HG02943 (cell line): ENCODE results near the gene TRIP13.
"Not testable (repeated sequence)": the region's sequence is repeated elsewhere in the genome, so short reads cannot be mapped to it uniquely, and the experiment has no call there.

ENCODE experiments used
- ATAC-seq: cut with Tn5 transposase; IDR thresholded peaks from one replicate; pipeline ENCODE4 v1.9.1; 2021; ENCODE audit warnings: mild to moderate bottlenecking, low read depth, moderate library complexity; ENCODE audit not compliant: unreplicated experiment

TRIP13 gene

DNA sequence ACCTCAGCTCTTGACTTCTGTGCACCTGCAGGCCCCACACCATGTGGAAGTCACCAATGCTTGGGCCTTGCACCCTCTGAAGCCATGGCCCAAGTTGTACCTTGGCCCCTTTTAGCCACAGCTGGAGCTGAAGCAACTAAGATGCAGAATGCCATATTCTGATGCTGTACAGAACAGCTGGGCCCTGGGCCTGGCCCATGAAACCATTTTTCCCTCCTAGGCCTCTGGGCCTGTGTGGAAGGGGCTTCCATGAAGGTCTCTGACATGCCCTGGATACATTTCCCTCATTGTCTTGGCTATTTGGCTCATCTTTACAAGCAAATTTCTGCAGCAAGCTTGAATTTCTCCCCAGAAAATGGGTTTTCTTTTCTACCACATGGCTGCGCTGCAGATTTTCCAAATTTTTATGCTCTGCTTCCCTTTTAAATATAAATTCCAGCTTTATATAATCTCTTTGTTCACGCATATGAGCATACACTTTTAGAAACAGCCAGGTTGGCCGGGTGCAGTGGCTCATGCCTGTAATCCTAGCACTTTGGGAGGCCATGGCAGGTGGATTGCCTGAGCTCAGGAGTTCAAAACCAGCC is 41.8 kb downstream of the TRIP13 start:
- ATAC-seq = not testable (repeated sequence)

DNA sequence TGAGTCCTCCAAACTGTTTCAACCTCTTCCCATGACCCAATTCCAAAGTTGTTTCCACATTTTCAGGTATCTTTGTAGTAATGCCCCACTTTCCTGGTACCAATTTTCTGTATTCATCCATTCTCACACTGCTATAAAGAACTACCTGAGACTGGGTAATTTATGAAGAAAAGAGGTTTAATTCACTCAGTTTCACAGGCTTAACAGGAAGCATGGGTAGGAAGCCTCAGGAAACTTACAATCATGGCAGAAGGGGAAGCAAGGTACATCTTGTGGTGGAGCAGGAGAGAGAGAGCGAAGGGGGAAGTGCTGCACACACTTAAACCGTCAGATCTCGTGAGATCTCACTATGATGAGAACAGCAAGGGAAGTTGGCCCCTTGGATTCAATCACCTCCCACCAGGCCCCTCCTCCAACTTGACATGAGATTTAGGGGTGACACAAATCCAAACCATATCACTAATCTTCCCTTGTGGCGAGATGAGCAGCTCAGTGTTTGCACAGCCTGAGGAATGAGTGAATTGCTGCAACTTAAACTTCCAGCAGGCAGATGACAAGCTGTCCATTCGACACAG is 42.9 kb downstream of the TRIP13 start:
- ATAC-seq = no peak

DNA sequence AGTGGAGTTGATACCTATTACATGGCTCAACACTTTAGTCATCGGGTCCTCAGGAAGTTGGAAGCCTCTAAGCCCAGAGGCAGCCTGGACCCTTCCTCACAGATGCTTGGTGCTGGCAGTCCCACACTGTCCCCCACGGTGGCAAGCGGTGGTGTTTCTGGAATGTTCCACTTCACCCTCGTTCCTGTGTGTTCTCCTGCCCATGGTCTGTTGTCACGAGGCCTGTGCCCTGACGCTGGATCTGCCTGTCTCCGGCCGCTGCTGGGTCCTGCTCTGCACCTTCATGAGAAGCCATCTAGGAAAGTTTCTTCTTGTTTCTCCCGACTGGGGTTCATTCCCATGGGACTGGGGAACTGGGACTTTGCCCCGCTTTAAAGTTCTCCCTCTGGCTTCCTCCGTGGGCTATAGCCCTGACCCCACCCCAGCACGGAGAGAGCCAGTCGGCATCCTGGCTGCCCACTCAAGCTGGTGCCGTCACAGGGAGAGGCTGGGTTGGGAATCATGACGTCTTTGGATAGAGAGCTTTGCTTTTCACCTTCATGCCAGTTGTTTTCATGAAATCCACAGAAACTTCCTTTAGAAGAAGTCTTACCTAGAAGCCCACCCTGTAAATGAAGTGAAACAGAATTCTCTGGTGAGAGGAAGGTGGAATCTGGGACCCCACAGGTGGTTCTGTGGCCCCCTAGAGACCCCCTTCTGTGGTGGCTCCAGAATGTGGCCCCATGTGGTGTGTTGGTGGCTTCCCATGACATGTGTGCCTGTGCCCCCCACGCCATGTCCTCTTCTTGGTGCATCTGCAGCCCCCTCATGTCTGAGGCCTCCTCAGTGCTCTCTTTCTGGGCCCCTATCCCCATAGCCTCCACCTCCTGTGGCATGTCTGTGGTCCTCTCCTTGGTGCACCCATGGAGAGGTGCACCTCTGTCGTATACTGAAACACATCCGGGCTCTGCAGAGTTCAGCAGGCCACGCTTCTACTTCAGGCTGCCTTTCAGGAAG is 43.8 kb downstream of the TRIP13 start:
- no peak for ATAC-seq

DNA sequence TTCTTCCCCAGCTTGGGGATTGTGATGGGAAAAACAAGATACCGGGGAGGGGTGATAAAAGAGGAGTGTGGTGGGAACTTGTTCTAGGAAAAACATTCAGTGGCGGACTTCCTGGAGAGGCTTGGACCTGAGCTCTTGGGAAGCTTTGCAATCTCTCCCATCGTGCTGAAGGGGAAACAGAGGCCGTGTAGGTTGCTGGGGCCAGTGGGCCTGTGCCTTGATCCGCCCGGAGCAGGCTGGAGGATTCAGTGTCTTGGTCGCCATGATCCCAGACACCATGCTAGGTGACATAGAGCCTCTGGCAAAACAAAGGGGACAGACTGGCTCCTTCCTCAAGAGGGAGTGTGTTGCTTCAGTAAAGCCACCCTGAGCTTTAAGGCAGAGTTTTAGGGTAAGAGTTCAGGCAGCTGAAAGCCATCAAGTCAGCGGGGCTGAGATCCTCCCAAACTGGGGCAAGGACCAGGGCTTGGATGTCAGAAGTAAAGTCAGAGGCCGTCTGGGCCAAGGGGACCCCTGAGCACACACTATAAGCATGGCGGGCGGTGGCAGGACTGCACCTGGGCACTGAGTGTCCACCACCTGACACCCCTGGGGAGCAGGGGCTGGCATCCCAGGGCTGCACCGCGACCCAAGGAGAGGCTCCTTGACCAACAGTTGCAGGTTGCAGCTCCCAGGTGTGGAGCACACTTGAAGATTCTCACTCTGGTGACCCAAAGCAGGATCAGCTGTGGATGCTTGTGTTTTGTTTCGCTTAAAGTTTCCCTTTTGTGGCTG is 44.7 kb downstream of the TRIP13 start:
- no peak for ATAC-seq

DNA sequence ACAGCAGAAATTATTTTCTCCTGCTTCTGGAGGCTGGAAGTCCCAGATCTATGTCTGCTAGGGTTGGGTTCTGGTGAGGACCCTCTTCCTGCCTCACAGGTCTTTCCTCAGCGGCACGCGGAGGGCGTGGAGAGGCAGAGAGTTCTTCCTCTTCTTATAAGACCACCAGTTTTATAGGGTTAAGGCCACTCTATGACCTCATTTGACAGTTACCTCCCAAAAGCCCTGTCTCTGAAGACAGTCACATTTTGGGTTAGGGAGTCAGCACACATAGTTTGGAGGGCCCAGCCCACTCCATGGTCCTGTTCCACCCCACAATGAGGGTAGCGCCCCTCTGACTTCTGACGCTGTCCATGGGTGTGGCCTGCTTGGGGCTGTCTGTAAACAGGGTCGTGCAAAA is 46.7 kb downstream of the TRIP13 start:
- no peak for ATAC-seq

DNA sequence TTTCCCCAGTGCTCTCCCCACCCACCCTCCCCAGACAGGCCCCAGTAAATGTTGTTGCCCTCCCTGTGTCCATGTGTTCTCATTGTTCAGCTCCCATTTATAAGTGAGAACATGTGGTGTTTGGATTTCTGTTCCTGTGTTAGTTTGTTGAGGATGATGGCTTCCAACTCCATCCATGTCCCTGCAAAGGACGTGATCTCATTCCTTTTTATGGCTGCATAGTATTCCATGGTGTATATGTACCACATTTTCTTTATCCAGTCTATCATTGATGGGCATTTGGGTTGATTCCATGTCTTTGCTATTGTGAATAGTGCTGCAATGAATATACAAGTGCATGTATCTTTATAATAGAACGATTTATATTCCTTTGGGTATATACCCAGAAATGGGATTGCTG is 48.1 kb downstream of the TRIP13 start:
- ATAC-seq = not testable (repeated sequence)

DNA sequence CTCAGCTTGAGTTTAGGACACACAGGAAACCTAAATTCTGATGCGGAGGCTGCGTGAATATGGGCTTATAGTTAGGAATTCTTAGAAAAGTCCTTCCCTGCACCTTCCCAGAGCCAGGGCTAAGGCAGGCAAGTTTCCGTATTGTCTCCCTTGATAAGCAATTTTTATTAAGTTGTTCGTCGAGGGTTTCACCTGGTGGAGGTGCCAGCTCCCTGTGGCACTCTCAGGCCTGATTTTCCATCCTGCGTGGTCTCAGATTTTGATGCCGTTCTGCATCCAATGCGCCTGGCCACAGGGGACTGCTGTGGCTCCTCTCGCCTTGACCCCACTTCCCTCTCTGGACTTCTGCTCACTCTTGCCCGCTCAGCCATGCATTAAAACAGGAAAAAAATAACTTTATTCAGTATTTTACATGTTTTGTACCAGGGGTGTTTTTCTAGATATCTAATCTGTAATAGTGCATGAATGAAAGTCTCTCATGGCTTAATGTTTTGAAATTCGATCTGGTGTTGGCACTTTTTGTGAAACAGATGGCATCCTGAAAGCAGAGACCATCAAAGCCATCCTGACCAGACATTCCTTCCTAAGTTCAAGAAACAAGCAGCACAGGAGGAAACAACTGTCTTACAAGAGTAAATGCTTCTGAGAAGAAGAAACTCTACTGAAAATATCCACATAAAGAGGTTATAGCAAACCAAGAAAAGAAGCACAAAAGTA is 50.7 kb downstream of the TRIP13 start:
- ATAC-seq = no peak

DNA sequence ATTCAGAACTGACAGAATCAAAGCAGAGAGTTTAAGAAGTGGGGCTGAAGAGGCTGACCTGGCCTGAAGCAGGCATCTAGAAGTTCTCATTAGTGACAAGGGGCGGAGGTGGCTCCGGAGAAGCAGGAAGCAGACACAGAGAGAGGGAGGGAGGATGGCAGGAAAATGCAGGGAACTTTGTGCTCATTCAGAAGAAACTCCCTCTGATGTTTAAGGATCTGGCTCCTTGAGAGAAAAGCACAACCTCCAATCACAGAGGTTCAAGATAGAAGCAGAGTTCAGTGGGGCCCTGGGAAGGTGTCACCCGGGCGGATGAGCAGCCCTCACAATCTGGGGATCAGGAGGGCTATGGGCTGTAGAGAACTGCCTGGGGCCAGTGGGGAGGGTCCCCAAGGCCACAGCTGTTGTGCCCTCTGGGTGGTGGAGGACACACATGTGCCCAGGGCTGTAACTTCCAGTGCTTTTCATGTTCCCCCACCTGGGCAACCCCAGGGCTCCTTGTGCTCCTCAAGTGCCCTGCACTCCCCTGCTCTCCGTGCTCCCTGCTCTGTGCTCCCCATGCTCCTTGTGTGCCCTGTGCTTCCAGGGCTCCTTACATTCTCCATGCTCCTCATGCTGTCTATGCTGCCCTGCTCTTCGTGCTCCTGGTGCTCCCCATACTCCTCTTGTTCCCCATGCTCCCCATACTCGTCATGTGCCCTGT is 51.4 kb downstream of the TRIP13 start:
- ATAC-seq = no peak

DNA sequence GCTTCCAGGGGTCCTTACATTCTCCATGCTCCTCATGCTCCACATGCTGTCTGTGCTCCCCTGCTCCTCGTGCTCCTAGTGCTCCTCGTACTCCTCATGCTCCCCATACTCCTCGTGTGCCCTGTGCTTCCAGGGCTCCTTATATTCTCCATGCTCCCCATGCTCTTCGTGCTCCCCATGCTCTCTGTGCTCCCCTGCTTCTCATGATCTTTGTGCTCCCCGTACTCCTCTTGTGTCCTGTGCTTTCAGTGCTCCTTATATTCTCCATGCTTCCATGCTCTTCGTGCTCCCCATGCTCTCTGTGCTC is 51.9 kb downstream of the TRIP13 start:
- no peak for ATAC-seq

DNA sequence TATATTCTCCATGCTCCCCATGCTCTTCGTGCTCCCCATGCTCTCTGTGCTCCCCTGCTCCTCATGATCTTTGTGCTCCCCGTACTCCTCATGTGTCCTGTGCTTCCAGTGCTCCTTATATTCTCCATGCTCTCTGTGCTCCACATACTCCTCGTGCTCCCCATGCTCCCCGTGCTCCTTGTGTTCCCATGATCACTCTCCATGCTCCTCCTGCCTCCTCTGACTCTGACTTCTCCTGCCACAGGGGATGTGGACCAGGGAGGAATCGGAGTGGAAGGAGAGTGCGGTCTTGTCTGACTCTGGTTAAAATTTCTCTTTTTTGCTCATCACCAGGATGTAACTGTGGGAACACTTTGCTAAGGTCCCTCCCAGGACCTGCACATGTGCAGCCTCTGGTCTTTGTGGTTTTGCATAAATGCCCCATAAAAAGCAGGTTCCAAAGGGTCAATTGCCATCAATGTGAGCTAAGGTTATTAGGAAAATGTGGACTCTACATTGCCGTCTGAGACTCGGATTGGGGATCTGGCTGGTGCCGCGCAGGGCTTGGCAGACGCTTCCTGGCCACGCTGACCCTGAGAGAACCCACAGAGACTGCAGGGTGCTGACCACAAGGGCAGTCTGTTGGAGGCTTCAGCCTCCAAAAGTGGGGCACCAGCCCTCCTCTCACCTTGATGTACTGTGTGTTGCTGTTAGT is 52.5 kb downstream of the TRIP13 start:
- ATAC-seq = no peak

DNA sequence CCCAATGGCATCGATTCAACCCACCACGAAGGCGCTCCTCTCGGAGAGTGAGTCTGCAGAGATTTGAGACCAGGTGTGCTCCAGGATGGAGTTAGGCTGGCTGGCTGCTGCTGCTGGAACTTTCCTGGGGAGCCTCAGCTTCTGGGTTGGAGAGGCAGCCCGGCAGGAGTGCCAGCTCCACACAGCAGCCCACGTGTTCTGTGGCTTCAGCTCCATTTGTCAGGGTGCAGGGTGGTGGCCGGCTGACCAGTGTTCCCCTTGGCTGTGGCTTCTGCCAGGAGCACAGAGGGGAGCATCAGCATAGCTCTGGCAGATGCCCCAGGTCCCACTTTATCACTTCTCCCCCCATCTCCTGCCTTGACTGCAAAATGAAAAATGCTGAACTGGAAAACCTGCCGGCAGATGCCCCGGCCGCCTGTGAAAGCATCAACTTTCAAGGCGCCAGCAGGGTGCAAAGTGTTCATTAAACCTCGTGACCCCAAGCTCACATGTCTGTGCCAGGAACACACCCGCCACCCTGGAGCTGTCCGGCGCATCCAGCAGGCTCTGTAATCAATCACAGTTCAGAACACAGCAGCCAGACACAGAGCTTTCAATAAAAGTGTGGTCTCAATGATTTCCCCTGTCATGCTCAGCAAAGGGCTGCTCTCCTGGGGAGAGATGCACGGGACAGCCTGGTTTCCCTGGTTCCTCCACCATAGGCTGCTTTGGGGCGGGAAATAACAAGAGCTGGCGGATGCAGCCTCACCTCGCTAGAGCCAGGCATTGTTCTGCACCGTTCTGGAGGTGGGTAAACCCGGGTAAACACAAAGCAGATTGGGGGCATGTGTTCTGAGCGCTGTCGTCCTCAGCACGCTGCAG is 53.2 kb downstream of the TRIP13 start:
- no peak for ATAC-seq

DNA sequence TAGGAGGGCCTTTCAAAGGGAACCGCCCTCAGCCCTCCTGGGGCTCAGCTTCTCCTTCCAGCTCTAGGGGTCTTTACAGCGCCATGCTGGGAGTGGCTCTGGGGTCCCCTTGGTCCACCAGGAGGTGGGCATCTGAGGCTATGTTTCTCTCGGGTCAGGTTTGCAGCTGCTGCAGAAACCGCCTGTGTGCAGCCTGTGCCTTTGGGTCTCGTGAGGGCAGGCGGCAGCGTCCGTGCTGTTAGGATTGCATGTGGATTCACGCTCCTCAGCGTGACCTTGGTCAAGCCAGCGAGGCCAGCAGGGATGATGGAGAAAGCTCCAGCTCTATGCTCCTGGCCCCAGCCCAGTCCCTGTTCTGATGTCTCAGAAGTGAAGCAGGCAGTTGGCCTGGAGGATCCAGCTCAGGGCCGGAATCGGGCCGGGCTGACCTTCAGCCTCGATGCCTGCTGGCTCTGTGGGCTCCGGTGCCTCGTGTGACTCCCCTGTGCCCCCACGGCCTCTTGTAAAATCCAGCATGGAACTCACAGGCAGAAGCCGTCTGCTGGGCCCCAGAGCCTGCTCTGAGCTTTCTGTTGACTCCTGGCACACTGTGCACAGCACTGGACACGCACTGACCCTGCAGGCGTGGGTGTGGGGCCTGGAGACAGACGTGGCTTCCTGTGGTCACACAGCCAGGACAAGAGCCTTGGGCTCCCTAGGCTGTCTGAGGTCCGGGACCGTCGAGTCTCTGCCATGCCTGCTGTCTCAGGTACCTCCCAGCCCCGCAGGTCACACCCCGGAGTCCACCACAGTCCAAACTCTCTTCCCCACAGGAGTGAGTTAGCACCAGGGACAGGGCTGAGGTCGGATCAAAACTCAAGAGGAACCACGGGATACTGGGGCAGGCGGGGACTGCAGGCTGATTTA is 54.3 kb downstream of the TRIP13 start:
- no peak for ATAC-seq

DNA sequence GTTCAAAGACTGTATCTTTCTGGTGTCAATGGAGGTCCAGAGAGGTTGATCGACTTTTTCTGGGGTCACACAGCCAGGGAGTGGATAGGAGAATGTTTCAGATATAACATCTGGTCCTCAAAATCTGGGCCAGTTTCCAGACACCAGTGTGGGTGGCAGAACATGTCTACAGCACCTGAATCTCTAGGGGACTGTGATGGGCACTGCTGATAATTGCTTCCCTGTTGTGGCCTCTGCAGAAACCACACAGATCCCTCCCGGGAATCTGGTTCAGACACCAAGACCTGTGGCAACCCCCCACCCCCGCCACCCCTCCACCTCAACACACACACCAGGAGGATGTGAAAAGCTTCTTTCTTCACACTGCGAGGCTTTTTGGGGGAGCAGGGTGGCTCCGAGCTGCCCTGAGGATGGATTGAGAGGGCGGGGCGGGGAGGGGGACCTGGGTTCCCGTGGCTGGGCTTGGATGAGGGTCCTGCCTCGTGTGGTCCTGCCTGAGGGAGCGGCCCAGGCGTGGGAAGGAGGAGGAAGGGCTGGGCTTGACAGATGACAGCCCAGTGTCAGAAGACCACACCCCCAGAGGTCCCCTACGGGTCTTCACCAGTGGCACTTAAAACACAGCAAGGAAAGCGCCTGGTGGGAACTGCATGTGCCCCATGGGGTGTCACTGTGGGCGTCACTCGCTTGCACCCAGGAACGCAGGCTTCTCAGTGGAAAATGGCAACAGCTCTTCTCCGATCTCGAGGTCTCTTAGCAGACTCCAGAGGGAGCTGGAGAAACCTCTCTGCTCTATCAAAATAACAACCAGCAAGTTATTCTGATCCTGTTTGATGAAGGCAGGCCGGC is 55.2 kb downstream of the TRIP13 start:
- no peak for ATAC-seq

DNA sequence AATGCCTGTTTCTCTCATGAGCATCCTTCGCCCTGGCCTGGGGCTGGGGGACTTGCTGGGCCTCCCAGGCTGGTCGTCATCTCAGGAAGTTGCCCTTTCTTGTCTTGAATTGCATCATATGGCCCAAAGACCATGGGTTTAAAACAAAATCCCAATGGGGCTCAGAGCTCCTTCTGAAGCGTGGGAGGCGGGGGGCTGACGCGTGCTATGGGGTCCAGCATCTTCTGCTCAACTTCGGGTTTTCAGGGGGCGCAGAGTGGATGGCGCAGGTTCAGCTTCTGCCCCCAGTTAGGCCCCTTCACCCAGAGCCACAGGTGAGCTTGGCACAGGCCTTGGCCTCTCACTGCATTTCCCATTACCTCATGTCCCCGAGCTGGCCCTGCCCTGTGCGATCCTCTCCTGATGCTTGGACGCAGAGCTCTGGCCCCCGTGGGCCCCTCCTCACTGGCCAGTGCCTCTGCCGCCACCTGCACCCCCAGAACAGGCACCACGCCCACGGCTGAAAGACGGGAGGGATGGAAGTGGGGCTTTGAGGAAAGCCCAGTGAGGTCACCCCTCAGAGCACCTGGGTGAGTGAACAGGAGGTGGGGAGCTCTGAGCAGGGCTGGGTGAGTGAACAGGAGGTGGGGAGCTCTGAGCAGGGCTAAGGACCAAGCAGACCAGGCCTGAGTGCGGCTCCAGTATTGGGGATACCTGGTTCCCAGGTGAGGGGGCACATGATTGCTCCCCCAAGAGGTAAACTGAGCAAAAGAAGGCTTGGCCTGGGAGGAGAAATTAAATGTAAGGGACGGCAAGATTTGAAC is 56.0 kb downstream of the TRIP13 start:
- ATAC-seq = no peak

DNA sequence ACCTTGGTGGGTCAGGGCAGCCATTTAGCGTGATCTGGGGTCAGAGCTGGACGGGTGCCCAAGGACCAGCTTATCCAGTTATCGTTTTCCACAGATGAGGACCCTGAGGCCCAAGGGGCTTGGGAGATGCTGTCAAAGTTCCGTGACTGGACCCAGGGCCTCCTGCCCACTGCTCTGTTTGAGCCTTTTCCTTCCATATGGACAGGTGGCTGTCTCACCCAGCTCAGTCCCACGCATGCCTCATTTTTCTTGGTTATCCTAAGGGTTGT is 56.5 kb downstream of the TRIP13 start:
- no peak for ATAC-seq
